Ovary (tissue), 9 donors: Measurements from ENCODE around the gene DZIP1. TPM values are rescaled to one million over a fixed set of nuclear protein-coding genes. Genes with fewer than 3 reads are reported as not detected.
"Not testable (repeated sequence)": the region's sequence is repeated elsewhere in the genome, so short reads cannot be mapped to it uniquely, and the experiment has no call there.

ENCODE experiments used
- DNase-seq, 5 donors: peaks; one replicate each; pipeline ENCODE4 v3.0.0-alpha.2; 2019 to 2020
- H3K27ac ChIP-seq, 2 donors: fragments of 200-600 bp; one replicate each; pipeline versions ENCODE4 v1.5.1 to v1.8.0; 2019 to 2022
- H3K27me3 ChIP-seq: fragments of 200-600 bp; one replicate; pipeline ENCODE4 v1.8.0; 2022
- H3K36me3 ChIP-seq: fragments of 200-600 bp; sonication (generic); one replicate; pipeline ENCODE4 v1.5.1; 2019
- H3K4me1 ChIP-seq: one replicate; pipeline ENCODE4 v1.8.1; 2013; ENCODE audit warnings: mild to moderate bottlenecking, moderate library complexity; ENCODE audit not compliant: insufficient read depth
- H3K4me3 ChIP-seq: fragments of 200-600 bp; sonication (generic); one replicate; pipeline ENCODE4 v1.5.1; 2017
- H3K9me3 ChIP-seq, 2 donors: fragments of 200-600 bp in 1 of 2; sonication (generic) in 1 of 2; one replicate each; pipeline versions ENCODE4 v1.5.1 to v1.8.1; 2013 to 2019; ENCODE audit warnings: mild to moderate bottlenecking in 1 of 2, moderate library complexity in 1 of 2
- EP300 ChIP-seq: sonication (generic); formaldehyde crosslinking; IDR thresholded peaks from one replicate; pipeline ENCODE4 v1.6.1; 2017; ENCODE audit warnings: antibody characterized with exemption
- POLR2A ChIP-seq: fragments of 450-650 bp; IDR thresholded peaks from one replicate; pipeline ENCODE4 v1.6.1; 2017; ENCODE audit warnings: antibody characterized with exemption, mild to moderate bottlenecking, moderate library complexity
- WGBS, 3 donors: extraction: QIAGEN DNeasy Blood & Tissue Kit in 1 of 3; methylation state at CpG; one replicate each; pipeline versions ENCODE4 v1.1.5 to v1.1.7; 2013 to 2017; 5-methylcytosine and 5-hydroxymethylcytosine counted together
- intact Hi-C, 4 donors: fragments of 100-400 bp; cut with DNase I; formaldehyde crosslinking; loops; one replicate each; pipeline versions ENCODE4 v1.11.0 to v1.15.1; 2022 to 2023
- polyA plus RNA-seq, 2 donors: library from polyadenylated mRNA; stranded (reverse); fragments of 200-250 nt in 1 of 2; fragments of 350-450 nt in 1 of 2; fragmentation: Illumina TruSeq in 1 of 2; extraction: RNeasy Lipid Tissue Mini Kit (QIAGEN cat#74804) in 1 of 2; gene quantifications; one replicate each; pipeline ENCODE4 v1.2.3, GENCODE V29; 2013 to 2014
- total RNA-seq, 7 donors: library from RNA; depleted of rRNA in 2 of 7; stranded (reverse); fragments of >200 nt in 2 of 7; fragmentation: NEBNext Ultra II Directional in 3 of 7; extraction: Animal tissue kit (Norgen Biotek cat#: 25700) in 3 of 7; gene quantifications; one replicate each; pipeline versions ENCODE4 v1.1.0 to v1.2.4, GENCODE V29; 2016 to 2023
- TF ChIP-seq, protein P1 (sequence below), 3 donors: fragments of 450-650 bp in 2 of 3; fragments of 200-600 bp in 1 of 3; IDR thresholded peaks; one replicate each; pipeline versions ENCODE4 v1.5.1 to v1.8.0; 2016 to 2022; ENCODE audit warnings: antibody characterized with exemption in 3 of 3, mild to moderate bottlenecking in 1 of 3
- donor health status: DM: no; HTN: no; CAD: no; lungs with moderate emphysema.
- donor health status: DM: no; HTN: no; CAD: no.
- donor health status: Bipolar disorder and iron deficiency.
- donor health status: DM: yes; HTN: yes; CAD: no.
- donor health status: DM: no; HTN: no; CAD: no.
- donor health status: DM: yes; HTN: yes; CAD: no.

The DZIP1 gene
- total and polyA plus RNA-seq, 9 donors: 22.1 to 55.8 (median 44.3) TPM

GRCh38 chr13:95568131-95568530 lies 76.4 kb downstream of the DZIP1 start:
- no peaks in the 10 kb centered on the region for H3K27me3 ChIP-seq
- H3K27ac ChIP-seq: no peak overlapping the region
- no peak for DNase-seq
- intact Hi-C loops: no loop called here
- no peaks in the 10 kb centered on the region for H3K4me1 ChIP-seq
- WGBS, 3 donors: 93 to 98% (median 96%) methylated on average over 2 of the region's 2 CpGs
- H3K4me3 ChIP-seq: no peak overlapping the region
- H3K9me3 ChIP-seq: no peaks in the 10 kb centered on the region
- TF ChIP-seq EP300: no peak
- TF ChIP-seq, protein P1, sequence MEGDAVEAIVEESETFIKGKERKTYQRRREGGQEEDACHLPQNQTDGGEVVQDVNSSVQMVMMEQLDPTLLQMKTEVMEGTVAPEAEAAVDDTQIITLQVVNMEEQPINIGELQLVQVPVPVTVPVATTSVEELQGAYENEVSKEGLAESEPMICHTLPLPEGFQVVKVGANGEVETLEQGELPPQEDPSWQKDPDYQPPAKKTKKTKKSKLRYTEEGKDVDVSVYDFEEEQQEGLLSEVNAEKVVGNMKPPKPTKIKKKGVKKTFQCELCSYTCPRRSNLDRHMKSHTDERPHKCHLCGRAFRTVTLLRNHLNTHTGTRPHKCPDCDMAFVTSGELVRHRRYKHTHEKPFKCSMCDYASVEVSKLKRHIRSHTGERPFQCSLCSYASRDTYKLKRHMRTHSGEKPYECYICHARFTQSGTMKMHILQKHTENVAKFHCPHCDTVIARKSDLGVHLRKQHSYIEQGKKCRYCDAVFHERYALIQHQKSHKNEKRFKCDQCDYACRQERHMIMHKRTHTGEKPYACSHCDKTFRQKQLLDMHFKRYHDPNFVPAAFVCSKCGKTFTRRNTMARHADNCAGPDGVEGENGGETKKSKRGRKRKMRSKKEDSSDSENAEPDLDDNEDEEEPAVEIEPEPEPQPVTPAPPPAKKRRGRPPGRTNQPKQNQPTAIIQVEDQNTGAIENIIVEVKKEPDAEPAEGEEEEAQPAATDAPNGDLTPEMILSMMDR (IDR thresholded peaks at IDR 0.05): no peak
- TF ChIP-seq POLR2A: no peak
- H3K36me3 ChIP-seq: no peaks in the 10 kb centered on the region

DNA sequence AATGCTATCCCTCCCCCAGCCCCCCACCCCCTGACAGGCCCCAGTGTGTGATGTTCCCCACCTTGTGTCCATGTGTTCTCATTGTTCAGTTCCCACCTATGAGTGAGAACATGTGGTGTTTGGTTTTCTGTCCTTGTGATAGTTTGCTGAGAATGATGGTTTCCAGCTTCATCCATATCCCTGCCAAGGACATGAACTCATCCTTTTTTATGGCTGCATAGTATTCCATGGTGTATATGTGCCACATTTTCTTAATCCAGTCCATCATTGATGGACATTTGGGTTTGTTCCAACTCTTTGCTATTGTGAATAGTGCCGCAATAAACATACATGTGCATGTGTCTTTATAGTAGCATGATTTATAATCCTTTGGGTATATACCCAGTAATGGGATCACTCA lies 78.7 kb downstream of the DZIP1 start:
- H3K4me1 ChIP-seq, H3K27me3 ChIP-seq, H3K27ac ChIP-seq, intact Hi-C loops, DNase-seq, H3K9me3 ChIP-seq, H3K36me3 ChIP-seq, H3K4me3 ChIP-seq: not testable (repeated sequence)
- 96 to 100% (median 100%) methylated on average over 1 of the region's 1 CpG for WGBS, 3 donors

GRCh38 chr13:95564733-95565291 lies 79.7 kb downstream of the DZIP1 start:
- Histone ChIP-seq H3K27me3 (no peaks in the 10 kb centered on the region), H3K4me1 (no peaks in the 10 kb centered on the region), H3K9me3 (no peaks in the 10 kb centered on the region), H3K36me3 (no peaks in the 10 kb centered on the region), H3K4me3 (no peak overlapping the region), H3K27ac (no peak overlapping the region)
- DNase-seq: no peak
- 6 to 26% (median 10%) methylated on average over 5 of the region's 5 CpGs for WGBS, 3 donors
- intact Hi-C loops: no loop called here
- TF ChIP-seq POLR2A (no peak), EP300 (no peak)
- TF ChIP-seq, protein P1 (IDR thresholded peaks at IDR 0.05): no peak

- TF ChIP-seq, protein P1 (IDR thresholded peaks at IDR 0.05): no peak
- no peak for TF ChIP-seq POLR2A
- DNase-seq: no peak
Measured at GRCh38 chr13:95564091-95564490, 80.4 kb downstream of the DZIP1 start.

GRCh38 chr13:95560387-95560786 lies 84.1 kb downstream of the DZIP1 start:
- 83 to 86% (median 84%) methylated on average over 6 of the region's 6 CpGs for WGBS, 3 donors
- H3K36me3 ChIP-seq: no peaks in the 10 kb centered on the region
- H3K9me3 ChIP-seq: no peaks in the 10 kb centered on the region
- no peak for TF ChIP-seq EP300
- TF ChIP-seq, protein P1 (IDR thresholded peaks at IDR 0.05): no peak
- no peak for TF ChIP-seq POLR2A
- no peak overlapping the region for H3K27ac ChIP-seq
- no peaks in the 10 kb centered on the region for H3K27me3 ChIP-seq
- DNase-seq: no peak
- H3K4me3 ChIP-seq: no peak overlapping the region
- intact Hi-C loops: no loop called here
- no peaks in the 10 kb centered on the region for H3K4me1 ChIP-seq

More at GRCh38 chr13:95564091-95564490, 80.4 kb downstream of the DZIP1 start:
- intact Hi-C loops: no loop called here
- no peaks in the 10 kb centered on the region for H3K36me3 ChIP-seq
- no peak overlapping the region for H3K27ac ChIP-seq
- H3K9me3 ChIP-seq: no peaks in the 10 kb centered on the region
- 66 to 74% (median 72%) methylated on average over 3 of the region's 3 CpGs for WGBS, 3 donors
- no peak overlapping the region for H3K4me3 ChIP-seq
- H3K27me3 ChIP-seq: no peaks in the 10 kb centered on the region
- no peaks in the 10 kb centered on the region for H3K4me1 ChIP-seq
